H7 (cell line): Measurements from ENCODE around the gene CRB2. TPM values are rescaled to one million over a fixed set of nuclear protein-coding genes. Genes with fewer than 3 reads are reported as not detected.

Experiments used
- DNase-seq: peaks from one replicate; pipeline ENCODE4 v3.0.0; 2012
- H3K27me3 ChIP-seq: 2 replicates; pipeline ENCODE4 v1.6.0; 2011; ENCODE audit warnings: mild to moderate bottlenecking, low read length; ENCODE audit not compliant: control insufficient read depth, insufficient read depth
- H3K36me3 ChIP-seq: replicated peaks from 2 replicates; pipeline ENCODE4 v1.5.1; 2011; ENCODE audit warnings: low read length; ENCODE audit not compliant: control insufficient read depth, insufficient read depth
- H3K4me3 ChIP-seq: 2 replicates; pipeline ENCODE4 v1.5.1; 2011; ENCODE audit warnings: low read depth, mild to moderate bottlenecking, control low read depth, low read length, moderate library complexity; ENCODE audit not compliant: insufficient read depth
- total RNA-seq: library from RNA; depleted of rRNA; stranded (reverse); fragments of >200 nt; shearing (Covaris generic); gene quantifications from 2 replicates; pipeline ENCODE4 v1.2.3, GENCODE V29; 2014

The CRB2 gene
- total RNA-seq, 1 experiment from 2014 or later: 1.7 TPM

GRCh38 chr9:123416176-123416575, 60.2 kb downstream of the CRB2 start:
- no peak for DNase-seq
- H3K36me3 ChIP-seq: no peaks in the 10 kb centered on the region; the same call in 1 of the 2 replicates
- H3K27me3 ChIP-seq: no peaks in the 10 kb centered on the region
- H3K4me3 ChIP-seq: no peak overlapping the region

GRCh38 chr9:123417289-123418051, 61.5 kb downstream of the CRB2 start:
- Histone ChIP-seq H3K27me3 (no peaks in the 10 kb centered on the region), H3K4me3 (no peak overlapping the region), H3K36me3 (no peaks in the 10 kb centered on the region; the same call in 1 of the 2 replicates)
- DNase-seq: no peak

- H3K36me3 ChIP-seq: no peaks in the 10 kb centered on the region; the same call in 1 of the 2 replicates
- no peak overlapping the region for H3K4me3 ChIP-seq
- H3K27me3 ChIP-seq: no peaks in the 10 kb centered on the region
- no peak for DNase-seq
These were observed 62.0 kb downstream of the CRB2 start for GRCh38 chr9:123418052-123418430.

DNA sequence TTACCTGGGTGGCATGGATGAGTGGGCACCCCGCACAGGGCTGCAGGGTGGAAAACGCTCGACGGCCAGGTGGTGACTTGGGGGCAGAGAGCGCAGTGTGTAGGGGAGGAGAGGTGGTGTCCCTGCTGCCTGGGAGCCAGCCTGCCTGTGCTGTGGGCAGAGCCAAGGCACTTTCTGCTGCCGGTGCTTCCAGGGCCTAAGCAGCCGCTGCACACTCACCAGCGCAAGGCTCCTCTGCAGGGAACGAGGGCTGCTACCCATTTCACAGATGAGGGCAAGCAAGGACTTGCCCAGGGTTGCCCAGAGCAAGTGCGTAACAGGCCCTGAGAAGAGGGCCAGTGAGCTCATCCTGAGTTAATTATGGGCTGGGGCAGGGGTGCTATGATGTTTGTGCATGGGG, 62.5 kb downstream of the CRB2 start:
- H3K4me3 ChIP-seq: no peak overlapping the region

GRCh38 chr9:123419091-123419490, 63.1 kb downstream of the CRB2 start:
- Histone ChIP-seq H3K4me3 (no peak overlapping the region), H3K36me3 (no peaks in the 10 kb centered on the region; the same call in 1 of the 2 replicates), H3K27me3 (no peaks in the 10 kb centered on the region)
- DNase-seq: no peak

More for the DNA sequence above, 62.5 kb downstream of the CRB2 start:
- no peak for DNase-seq
- Histone ChIP-seq H3K27me3 (no peaks in the 10 kb centered on the region), H3K36me3 (no peaks in the 10 kb centered on the region; the same call in 1 of the 2 replicates)

DNA sequence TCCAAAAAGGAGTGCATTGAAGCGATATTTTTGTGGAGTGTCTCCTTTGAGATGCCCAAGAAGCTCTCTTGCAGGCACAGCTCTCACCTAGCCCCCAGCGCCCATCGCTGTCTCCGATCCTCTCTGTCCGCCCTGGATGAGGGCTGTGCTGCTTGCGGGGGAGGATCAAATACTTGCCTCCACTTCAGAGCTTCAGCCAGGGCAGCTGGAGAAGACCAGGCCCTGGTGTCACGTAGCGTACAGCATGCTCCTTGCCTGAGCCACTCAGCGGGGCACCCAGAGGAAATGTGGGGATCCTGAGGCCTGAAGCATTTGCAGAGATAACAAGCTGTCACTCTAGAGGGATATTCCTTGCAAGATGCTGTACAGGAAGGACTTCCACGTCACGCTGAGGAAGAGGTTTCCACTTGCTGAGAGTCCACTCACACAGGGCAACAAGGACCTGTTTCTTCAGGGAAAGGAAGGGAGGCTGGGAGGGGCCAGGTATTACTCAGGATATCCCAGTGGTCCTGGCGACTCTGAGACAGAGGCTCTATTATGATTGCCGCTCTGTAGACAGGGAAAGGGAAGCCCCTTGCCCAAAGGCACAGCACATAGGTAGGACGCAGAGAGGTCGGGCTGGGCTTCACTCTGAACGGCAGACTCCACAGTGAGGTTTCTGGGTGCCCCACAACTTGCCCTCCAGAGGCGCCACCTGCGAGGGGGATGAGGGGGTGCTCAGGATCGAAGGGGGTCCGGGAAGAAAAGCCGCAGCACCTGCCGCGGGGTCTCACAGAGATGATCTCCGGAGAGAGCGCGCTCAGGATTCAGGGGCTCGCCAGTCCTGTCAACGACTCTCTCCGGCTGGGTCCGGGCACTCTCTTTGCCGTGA, 64.0 kb downstream of the CRB2 start:
- no peak for DNase-seq
- H3K36me3 ChIP-seq: no peaks in the 10 kb centered on the region; the same call in 1 of the 2 replicates
- no peak overlapping the region for H3K4me3 ChIP-seq
- no peaks in the 10 kb centered on the region for H3K27me3 ChIP-seq

- Histone ChIP-seq H3K36me3 (no peaks in the 10 kb centered on the region; the same call in 1 of the 2 replicates), H3K4me3 (no peak overlapping the region), H3K27me3 (no peaks in the 10 kb centered on the region)
- no peak for DNase-seq
These were observed 64.7 kb downstream of the CRB2 start for GRCh38 chr9:123420592-123421111.

DNA sequence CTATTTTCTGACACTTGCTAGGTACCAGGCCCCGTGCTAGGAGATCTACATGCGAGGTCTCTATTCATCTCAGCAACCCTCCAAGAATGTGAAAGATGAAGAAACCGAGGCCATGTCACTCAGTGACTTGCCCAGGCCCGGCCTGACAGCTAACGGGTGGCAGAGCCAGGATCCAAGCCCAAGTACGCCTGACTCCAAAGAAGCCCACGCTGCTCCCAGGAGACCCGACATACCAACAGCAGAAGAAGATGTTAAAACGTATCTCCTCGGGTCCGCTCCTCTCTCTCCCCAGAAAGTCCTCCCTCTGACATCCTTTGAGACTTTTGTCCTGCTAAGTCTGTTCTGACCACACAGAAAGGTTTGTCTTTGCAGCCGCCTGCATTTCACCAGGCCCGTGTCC, 65.2 kb downstream of the CRB2 start:
- no peak for DNase-seq

GRCh38 chr9:123421801-123422455, 65.9 kb downstream of the CRB2 start:
- Histone ChIP-seq H3K4me3 (no peak overlapping the region), H3K36me3 (no peaks in the 10 kb centered on the region; the same call in 1 of the 2 replicates), H3K27me3 (no peaks in the 10 kb centered on the region)
- DNase-seq: no peak

More for the DNA sequence above, 65.2 kb downstream of the CRB2 start:
- H3K27me3 ChIP-seq: no peaks in the 10 kb centered on the region
- H3K36me3 ChIP-seq: no peaks in the 10 kb centered on the region; the same call in 1 of the 2 replicates
- no peak overlapping the region for H3K4me3 ChIP-seq

GRCh38 chr9:123422635-123423310, 66.8 kb downstream of the CRB2 start:
- no peak overlapping the region for H3K4me3 ChIP-seq
- DNase-seq: no peak

DNA sequence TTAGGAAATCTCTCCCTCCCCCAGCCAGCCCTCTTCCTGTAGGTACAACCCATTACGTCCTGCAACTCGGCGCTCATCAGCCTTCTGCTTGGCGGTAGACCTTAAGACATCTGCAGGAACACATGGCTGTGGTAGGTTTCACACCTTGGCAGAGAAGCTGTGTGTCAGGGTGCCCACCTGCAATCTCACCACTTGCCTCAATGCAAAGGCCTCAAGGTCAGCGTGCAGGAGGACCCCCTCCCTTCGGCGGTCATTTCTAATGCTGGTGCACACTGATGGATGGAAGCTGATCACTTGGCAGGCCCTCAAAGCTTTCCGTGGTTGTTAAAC, 67.3 kb downstream of the CRB2 start:
- H3K27me3 ChIP-seq: no peaks in the 10 kb centered on the region
- H3K36me3 ChIP-seq: no peaks in the 10 kb centered on the region; the same call in 1 of the 2 replicates
- no peak for DNase-seq
- H3K4me3 ChIP-seq: no peak overlapping the region

More at GRCh38 chr9:123422635-123423310, 66.8 kb downstream of the CRB2 start:
- no peaks in the 10 kb centered on the region for H3K27me3 ChIP-seq
- no peaks in the 10 kb centered on the region; the same call in 1 of the 2 replicates for H3K36me3 ChIP-seq

DNA sequence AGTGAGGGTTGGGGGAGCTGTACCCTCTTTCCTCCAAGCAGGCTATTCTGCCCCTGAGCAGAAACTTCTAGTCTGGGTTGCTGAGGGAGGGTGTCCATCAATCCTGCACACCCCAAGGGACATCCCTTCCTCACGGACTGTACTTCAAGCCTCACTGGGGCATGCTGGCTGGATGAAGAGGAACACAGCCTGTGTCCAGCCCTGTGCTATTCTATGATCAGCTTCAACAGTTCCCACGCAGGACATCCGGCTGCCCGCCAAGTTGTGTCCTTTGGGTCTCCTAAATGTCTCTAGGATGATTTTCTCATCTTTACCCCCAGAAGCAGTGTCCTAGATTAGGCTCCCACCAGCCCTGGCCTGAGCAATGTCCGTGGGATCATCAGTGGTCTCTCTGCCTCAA, 68.1 kb downstream of the CRB2 start:
- H3K27me3 ChIP-seq: no peaks in the 10 kb centered on the region
- no peak overlapping the region for H3K4me3 ChIP-seq
- no peaks in the 10 kb centered on the region; the same call in 1 of the 2 replicates for H3K36me3 ChIP-seq
- no peak for DNase-seq

- H3K4me3 ChIP-seq: no peak overlapping the region
- H3K27me3 ChIP-seq: no peaks in the 10 kb centered on the region
- no peak for DNase-seq
- no peaks in the 10 kb centered on the region for H3K36me3 ChIP-seq
These were observed 68.7 kb downstream of the CRB2 start for GRCh38 chr9:123424552-123425225.
